ENCODE data around the gene STARD3NL.

DNA sequence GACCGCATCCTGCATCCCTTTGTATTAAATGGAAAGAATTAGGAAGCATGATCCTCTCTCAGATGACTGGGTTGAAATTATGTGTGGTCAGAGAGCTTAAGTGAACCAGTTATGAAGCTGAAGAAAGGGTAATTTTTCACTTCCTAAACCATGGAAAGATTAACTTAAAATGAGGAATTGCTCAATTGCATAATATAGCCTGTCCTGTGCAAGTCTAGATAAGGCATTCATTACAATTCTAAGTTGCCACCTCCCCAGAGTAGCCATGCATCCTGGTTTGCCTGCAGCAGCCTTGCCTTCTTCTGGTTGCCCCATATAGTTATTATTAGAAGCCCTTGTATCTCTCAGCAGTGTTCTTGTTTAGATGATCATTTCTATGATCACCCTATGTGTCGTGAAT is 45.3 kb downstream of the STARD3NL start:
- TF ChIP-seq FOXP2 (optimal IDR thresholded peaks at IDR 0.05; ENCODE audit: control extremely low read depth, extremely low read length, insufficient read depth) (no peak), POLR2AphosphoS5 (IDR thresholded peaks at IDR 0.05; ENCODE audit: borderline replicate concordance, low read depth, low read length) (no peak), EZH2 (IDR thresholded peaks at IDR 0.05) (no peak)
